Fibroblast of pulmonary artery (primary cell): Measurements from ENCODE around the gene UVRAG.

ENCODE experiments used
- DNase-seq: peaks from one replicate; pipeline ENCODE4 v3.0.0-alpha.2; 2010; ENCODE audit warnings: low read depth
- H3K4me3 ChIP-seq: replicated peaks from 2 replicates; pipeline ENCODE4 v1.5.1; 2011; ENCODE audit warnings: low read depth, mild to moderate bottlenecking, control low read depth, low read length, moderate library complexity
- TF ChIP-seq, protein P1 (sequence below): IDR thresholded peaks from 2 replicates; pipeline ENCODE4 v1.5.1; 2011; ENCODE audit warnings: mild to moderate bottlenecking, control low read depth, low read length, inconsistent platforms; ENCODE audit errors: missing control alignments

Gene UVRAG

DNA sequence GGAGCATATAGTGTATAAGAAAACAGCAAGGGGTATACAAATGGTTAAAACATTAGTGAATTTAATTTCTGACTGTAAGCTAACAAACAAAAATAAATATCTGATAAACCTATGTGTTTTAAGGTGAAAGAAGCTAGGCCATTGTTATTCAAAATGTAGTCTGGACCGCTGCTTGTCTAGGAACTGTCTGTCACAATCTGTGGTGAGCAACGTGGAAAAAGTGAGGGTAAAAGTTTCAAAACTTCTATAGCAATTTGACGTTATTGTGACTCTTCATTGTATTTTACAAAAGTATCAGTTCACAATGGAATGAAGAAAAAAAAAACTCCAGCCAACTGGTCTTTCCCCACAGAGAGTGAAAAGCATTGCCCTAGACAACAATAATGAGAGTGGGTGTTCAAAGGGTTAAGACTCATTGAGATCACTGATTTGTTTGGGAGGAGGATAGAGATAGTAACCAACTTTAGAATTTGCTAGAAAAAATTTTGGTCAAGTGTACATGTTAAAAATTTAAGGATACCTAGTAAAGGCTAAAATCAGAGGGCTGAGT is 79.1 kb downstream of the UVRAG start:
- no peak overlapping the region for H3K4me3 ChIP-seq

DNA sequence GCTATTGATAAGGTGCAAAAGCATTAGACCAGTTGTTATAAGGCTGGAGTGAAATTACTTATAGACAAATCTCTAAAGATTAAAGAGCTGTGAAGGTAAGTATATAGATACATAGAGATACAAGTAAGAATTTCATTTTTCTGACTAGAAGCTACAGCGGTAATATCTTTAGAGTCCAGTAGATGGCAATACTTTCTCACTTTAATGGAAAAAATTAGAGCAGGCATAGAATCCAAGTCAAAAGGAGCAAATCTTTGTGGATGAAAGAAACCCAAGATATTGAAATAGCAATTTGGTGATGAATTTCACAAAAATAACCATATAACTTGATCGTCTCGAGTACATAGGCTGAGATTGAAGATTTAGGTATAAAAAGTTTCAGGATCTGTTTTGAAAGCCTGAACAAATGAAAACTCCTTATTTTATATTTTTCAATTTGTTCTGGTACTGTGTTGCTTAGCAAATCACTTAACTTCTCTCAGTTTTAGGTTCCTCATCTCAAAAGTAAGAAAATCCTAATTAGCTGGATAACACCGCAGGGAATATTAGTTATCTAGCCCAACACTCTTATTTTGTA is 81.9 kb downstream of the UVRAG start:
- peak; percentile 68 for DNase-seq
- TF ChIP-seq, protein P1, sequence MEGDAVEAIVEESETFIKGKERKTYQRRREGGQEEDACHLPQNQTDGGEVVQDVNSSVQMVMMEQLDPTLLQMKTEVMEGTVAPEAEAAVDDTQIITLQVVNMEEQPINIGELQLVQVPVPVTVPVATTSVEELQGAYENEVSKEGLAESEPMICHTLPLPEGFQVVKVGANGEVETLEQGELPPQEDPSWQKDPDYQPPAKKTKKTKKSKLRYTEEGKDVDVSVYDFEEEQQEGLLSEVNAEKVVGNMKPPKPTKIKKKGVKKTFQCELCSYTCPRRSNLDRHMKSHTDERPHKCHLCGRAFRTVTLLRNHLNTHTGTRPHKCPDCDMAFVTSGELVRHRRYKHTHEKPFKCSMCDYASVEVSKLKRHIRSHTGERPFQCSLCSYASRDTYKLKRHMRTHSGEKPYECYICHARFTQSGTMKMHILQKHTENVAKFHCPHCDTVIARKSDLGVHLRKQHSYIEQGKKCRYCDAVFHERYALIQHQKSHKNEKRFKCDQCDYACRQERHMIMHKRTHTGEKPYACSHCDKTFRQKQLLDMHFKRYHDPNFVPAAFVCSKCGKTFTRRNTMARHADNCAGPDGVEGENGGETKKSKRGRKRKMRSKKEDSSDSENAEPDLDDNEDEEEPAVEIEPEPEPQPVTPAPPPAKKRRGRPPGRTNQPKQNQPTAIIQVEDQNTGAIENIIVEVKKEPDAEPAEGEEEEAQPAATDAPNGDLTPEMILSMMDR = peak; percentile 57

More for the DNA sequence above, 79.1 kb downstream of the UVRAG start:
- DNase-seq = no peak
- TF ChIP-seq, protein P1 = no peak

DNA sequence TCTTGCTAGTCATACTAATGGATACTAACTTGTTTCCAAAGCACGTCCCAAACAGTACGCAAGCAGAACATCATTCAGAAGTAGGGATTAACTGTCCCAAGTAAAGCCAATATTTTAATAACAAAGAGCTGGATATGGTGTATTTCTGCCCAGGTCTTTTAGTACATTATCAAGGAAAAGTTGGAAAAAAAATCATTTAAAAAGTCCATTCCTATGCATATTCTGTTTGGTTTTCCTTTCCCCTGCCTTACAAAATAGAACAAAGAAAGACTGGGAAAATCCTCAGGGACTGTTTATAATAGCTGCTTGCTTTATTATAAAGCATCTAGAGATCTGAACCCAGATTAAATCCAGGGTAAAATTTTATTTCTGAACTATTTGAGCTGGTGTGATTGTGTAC is 83.9 kb downstream of the UVRAG start:
- TF ChIP-seq, protein P1 = no peak
- no peak overlapping the region for H3K4me3 ChIP-seq
- DNase-seq = no peak

More for the DNA sequence above, 81.9 kb downstream of the UVRAG start:
- no peak overlapping the region for H3K4me3 ChIP-seq

DNA sequence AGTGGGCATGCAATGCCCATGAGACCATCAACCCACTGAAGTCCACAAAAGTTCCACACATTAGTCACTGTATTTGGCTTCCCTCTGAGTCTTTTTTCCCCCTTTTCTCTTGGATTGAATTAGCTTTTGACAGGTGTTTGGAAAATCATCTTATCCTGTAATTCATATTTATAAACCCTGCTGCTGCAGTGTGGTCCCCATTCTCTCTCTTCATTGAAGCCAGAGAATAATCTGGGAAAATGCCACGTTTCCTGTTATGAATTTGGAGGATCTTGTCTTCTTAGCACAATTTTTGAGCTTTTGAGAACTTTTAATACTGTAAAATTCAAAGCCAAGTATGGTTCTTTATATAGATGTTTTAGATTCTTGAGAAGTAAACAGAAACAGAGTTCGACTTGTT is 84.8 kb downstream of the UVRAG start:
- no peak for DNase-seq
- TF ChIP-seq, protein P1 = no peak
- H3K4me3 ChIP-seq = no peak overlapping the region

DNA sequence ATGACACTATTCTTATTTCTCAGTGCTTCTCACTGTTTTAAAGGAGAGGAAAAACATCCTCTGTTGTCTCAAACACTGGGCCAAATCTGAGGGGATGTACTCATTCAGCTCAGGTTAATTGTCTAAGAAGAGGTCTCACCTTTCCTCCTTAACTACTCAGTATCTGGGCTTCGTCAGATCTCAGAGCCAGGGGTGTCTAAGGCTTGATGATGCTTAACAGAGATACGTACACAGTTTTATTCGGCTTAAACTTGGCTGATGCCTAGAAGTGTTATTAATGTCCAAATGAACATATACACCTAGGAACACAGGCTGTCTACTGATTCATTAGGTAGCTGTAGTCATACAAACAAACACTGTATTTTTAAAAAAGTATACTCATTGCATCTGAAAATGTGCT is 85.8 kb downstream of the UVRAG start:
- TF ChIP-seq, protein P1 = no peak
- DNase-seq = no peak
- H3K4me3 ChIP-seq = no peak overlapping the region

DNA sequence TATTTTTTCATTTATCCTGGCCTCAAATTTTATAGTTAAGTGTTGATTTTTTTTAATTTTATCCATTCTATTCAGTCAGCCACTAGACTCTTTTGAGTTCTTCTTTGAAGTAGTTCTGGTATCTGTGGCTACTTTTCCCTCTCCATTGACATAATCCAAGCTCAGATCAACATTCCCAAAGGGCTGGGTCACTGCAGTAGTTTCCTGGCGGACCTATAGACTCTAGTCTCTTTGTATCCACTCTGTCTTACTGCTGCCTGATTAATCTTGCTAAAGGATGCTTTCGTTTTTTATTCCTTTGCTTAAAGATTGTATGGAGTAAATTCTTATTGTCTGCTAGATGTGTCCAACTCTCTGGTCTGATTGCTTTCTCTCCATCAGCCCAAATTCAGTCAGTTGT is 87.6 kb downstream of the UVRAG start:
- H3K4me3 ChIP-seq = no peak overlapping the region
- TF ChIP-seq, protein P1 = no peak
- no peak for DNase-seq

DNA sequence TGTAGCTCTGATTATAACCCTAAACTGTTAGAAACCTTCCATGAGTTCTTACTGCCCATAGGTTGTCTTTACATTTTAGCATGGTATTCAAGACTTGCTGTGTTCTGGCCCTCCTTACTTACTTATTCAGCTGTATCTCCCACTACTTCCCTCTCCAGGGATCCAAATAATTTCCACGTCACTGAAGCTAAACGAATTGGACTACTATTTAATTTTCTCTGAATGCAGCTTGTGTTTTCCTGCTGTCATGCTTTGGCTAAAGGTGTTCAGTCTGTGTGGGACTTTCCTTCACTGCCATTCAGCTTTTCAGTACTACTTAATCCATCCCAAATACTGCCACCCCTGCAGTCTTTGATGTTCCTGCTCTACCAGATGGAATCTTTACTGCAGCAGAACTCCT is 88.3 kb downstream of the UVRAG start:
- no peak overlapping the region for H3K4me3 ChIP-seq
- no peak for DNase-seq
- TF ChIP-seq, protein P1 = no peak
